Activated T-helper 1 cell treated with Interleukin-2 at 50 U/mL for 16 hours (primary cell): ENCODE data around the gene ABHD2.
"Not testable (repeated sequence)": the region's sequence is repeated elsewhere in the genome, so short reads cannot be mapped to it uniquely, and the experiment has no call there.

Experiments used
- DNase-seq: peaks from one replicate; pipeline ENCODE4 v3.0.0-alpha.2; 2020; ENCODE audit warnings: low read depth

Gene ABHD2

GRCh38 chr15:89120479-89121000, 32.3 kb downstream of the ABHD2 start:
- not testable (repeated sequence) for DNase-seq

- no peak for DNase-seq
Measured at GRCh38 chr15:89121414-89121813, 33.2 kb downstream of the ABHD2 start.

- no peak for DNase-seq
Measured at GRCh38 chr15:89122505-89123180, 34.4 kb downstream of the ABHD2 start.

GRCh38 chr15:89123181-89123525, 34.9 kb downstream of the ABHD2 start:
- DNase-seq = no peak

- DNase-seq = no peak
Measured at GRCh38 chr15:89125088-89125826, 37.0 kb downstream of the ABHD2 start.

DNA sequence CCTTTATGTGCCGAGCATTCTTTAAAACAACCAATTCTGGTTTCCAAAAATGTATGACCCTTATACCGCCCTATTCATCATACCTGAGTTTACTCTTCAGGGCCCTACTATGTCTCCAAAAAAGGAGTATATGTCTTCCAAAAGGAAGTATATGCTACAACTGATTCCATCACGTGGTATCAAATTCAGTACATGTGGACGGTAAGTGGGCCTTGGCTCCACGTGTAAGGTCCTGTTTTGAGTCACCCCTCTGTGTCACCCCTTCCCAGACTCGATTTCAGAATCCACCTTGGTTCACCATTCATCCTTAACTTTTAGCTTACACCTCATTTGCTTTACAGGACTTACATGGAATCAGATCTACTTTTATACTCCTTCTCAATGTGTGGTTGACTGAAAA, 37.8 kb downstream of the ABHD2 start:
- no peak for DNase-seq

GRCh38 chr15:89127054-89127702, 38.9 kb downstream of the ABHD2 start:
- DNase-seq = no peak

DNA sequence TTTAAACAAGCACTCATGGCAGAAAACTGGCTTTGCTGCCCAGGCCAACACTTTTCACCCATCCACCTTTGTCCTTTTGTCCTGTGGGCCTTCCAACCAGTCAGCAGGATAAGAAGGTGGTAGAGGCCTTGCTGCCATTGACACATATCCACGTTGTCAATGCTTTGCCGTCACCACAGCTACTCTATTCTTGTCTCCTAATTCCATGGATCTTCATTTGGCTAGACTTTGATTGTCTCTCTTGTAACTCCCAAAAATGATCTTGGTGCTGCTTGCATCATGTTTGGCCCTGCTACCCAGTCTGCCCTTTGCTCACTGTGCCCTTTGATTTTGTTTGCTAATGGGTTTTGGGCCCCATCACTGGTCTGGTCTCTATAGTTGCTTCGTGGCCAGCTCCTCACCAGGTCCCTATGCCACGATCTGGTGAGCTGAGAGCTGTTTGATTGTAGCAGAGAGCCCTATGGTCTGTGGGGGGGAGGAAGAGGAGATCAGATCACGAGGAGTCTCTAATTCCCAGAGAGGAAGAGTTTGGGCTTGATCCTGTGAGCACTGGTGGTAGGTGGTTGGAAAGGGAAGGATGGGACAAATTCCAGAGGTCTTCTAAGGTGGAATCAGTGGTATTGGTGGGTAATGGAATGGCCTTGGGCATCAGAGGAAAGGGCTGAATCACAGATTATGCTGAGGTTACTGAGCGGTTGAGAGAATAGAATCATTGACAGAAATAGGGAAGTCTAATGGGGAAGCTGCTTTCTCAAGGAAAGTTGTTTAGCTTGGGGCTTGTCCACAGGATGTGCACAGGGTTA, 40.3 kb downstream of the ABHD2 start:
- DNase-seq = no peak

- peak; percentile 39 for DNase-seq
Measured at GRCh38 chr15:89129123-89129815, 41.0 kb downstream of the ABHD2 start.

- DNase-seq = no peak
Measured at GRCh38 chr15:89129816-89130134, 41.5 kb downstream of the ABHD2 start.

GRCh38 chr15:89130201-89130600, 41.9 kb downstream of the ABHD2 start:
- no peak for DNase-seq

- DNase-seq = no peak
Measured at GRCh38 chr15:89131731-89132130, 43.5 kb downstream of the ABHD2 start.

GRCh38 chr15:89132611-89133507, 44.6 kb downstream of the ABHD2 start:
- no peak for DNase-seq

DNA sequence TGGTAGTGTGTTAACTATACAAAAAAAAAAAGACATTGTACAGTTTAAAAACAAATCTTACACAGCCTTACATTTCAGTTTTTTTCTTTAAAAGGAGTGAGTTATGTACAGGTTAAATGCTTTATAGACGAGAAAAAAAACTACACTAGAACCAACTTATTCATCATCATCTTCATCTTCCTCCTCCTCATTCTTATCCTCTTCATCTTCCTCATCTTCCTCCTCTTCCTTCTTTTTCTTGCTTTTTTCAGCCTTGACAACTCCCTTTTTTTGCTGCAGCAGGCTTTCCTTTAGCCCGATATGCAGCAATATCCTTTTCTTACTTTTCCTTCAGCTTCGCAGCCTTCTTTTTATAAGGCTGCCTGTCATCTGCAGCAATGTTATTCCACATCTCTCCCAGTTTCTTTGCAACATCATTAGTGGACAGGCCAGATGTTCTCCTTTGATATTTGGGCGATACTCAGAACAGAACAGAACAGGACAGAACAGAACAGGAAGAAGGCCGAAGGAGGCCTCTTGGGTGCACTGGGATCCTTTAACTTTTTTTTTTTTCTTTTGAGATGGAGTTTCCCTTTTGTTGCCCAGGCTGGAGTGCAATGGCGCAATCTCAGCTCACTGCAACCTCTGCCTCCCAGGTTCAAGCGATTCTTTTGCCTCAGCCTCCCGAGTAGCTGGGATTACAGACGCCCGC, 47.3 kb downstream of the ABHD2 start:
- DNase-seq = not testable (repeated sequence)

DNA sequence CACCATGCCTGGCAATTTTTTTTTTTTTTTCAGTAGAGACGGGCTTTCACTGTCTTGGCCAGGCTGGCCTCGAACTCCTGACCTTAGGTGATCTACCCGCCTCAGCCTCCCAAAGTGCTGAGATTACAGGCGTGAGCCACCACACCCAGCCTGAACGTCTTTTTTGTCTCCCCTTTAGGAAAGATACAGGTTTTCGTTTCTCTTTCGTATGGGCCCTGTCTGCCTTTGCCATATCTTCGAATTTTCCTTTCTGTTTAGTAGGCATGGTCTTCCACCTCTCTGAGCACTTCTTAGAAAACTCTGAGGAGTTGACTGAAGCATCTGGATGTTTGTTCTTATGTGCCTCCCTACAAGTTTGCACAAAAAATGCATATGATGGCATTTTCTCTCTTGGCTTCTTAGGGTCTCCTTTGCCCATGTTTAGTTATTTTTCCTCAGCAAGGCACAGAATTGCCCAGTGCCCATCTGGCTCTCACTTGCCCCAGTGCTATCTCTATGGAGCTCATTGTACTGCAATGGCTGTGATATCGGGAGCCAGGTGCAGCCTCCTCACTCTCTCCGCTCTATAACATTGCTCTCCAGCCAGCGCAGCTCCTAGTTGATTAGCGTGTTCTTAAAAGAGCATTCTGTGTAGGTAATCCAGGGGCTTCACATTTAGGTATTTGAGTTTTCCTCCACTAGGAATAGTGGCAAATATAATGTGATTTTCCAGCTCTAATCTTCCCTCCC, 48.0 kb downstream of the ABHD2 start:
- DNase-seq = no peak

DNA sequence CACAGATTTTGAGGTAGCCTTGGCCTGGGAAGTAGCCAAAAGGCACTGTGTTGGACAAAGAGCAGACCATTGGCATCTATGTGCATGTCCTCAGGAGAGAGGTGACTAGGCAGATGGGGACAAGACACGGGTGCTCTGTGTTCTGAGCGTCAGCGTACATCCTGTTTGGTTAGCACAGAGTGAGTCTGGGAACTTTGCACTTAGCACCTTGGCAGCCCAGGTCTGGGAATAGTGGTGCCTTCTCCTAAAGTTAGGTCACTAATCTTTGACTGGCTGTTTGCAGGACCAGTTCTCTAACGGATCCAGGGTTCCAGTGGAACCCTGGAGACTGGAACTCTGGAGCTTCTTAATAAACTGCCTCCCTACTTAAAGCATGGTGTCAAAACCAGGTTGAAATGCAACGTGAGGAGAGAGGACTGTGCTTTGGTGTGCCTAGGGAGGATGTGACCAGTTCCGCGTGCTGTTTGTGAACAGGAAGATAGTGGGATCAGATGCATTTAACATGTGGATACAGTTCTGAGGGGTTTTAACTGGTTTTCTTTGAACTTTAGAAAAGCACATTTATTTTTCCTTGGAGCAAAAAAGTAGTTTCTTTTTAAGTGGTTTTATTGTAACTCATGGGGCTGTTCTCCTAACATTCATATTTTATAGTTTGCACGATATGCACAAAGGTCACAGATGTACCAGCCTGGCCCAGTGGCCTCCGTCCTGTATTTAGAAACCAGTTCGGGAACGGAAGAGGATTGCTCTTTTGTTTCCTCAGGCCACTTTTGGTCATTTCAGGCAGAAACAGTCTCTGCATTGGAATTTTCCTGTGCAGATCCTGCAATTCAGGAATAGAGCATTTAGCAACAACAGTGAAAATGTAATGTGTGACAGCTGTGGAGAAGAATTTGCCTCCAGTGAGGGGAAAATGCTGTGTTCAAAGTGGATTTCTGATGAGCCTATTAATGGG, 48.8 kb downstream of the ABHD2 start:
- DNase-seq = no peak

DNA sequence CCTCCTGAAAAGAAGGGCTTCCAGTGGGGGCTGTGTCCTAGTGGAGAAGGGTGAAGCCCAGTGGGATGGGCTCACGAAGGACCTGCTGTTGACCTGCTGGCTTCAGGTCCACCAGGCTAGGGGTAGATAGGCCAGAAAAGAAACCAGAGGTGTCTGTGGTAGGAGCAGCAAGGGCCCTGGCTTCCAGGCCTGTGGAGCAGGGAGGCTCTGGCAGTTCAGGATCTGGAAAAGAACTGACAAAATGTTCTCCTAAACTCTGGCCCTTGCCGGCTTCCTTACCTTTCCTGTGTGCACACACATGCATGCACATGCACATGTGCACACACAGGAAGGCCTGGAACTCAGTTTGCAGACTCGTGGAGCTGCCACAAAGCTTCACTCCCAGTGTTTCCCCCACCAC, 49.7 kb downstream of the ABHD2 start:
- DNase-seq = no peak

DNA sequence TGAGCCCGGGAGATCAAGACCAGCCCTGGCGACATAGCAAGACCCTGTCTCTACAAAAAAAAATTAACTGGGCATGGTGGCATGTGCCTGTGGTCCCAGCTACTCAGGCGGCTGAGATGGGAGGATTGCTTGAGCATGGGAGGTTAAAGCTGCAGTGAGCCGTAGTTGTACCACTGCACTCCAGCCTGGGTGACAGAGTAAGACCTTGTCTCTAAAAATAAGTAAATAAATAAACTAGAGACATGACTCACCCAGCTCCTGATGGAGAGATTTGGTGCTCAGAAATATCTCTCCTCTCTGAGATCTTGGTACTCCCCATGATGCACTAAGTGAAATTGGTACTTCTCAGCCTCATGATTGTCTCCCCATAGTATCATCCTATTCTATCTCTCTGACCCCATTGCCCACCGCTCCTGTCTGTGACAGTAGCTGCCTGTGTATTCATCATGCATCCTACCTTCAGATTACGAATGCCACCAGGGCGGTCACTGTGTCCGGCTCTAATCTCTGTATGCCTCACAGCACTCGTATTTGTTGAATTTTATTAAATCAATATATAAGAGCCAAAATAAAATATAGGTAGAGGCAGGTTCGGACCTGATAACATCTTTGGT, 50.9 kb downstream of the ABHD2 start:
- DNase-seq = no peak
